K562 (cell line): ENCODE measurements around the gene BCL11A. TPM values are rescaled to one million over a fixed set of nuclear protein-coding genes. Genes with fewer than 3 reads are reported as not detected.
A peak's percentile ranks its signal among the peaks of the same experiment; 100 is the strongest.

Experiments used
- ARID2 ChIP-seq: fragments of 450-650 bp; IDR thresholded peaks from 2 replicates; pipeline ENCODE4 v1.6.1; 2017; ENCODE audit warnings: antibody characterized with exemption, mild to moderate bottlenecking
- CBX2 ChIP-seq: fragments of 200-600 bp; sonication (generic); IDR thresholded peaks from one replicate; pipeline ENCODE4 v1.6.1; 2012; ENCODE audit warnings: mild to moderate bottlenecking, low read length, inconsistent platforms; ENCODE audit not compliant: insufficient read depth, poor library complexity, severe bottlenecking
- CBX8 ChIP-seq: fragments of 200-600 bp; sonication (generic); IDR thresholded peaks from 2 replicates; pipeline ENCODE4 v1.6.1; 2012; ENCODE audit warnings: borderline replicate concordance, mixed run types, low read depth, mild to moderate bottlenecking, moderate library complexity, mixed read lengths, low read length, control low read depth, inconsistent platforms; ENCODE audit not compliant: poor library complexity, severe bottlenecking; ENCODE audit errors: extremely low read depth
- E2F6 ChIP-seq, 2 experiments: IDR thresholded peaks; 2 replicates each; pipeline ENCODE4 v1.6.1; 2011; ENCODE audit warnings: borderline replicate concordance in 1 of 2, control low read depth in 1 of 2, low read depth in 1 of 2, low read length in 1 of 2, mild to moderate bottlenecking in 1 of 2, mixed read lengths in 1 of 2, moderate library complexity in 1 of 2; ENCODE audit not compliant: insufficient read depth in 1 of 2, insufficient read length in 1 of 2, poor library complexity in 1 of 2, severe bottlenecking in 1 of 2; ENCODE audit errors: extremely low read depth in 1 of 2
- ETV1 ChIP-seq: fragments of 450-650 bp; conservative IDR thresholded peaks from 2 replicates; pipeline ENCODE4 v1.6.1; 2016; ENCODE audit warnings: missing genetic modification characterization, control low read depth, low read depth, missing compliant biosample characterization
- GTF2A2 ChIP-seq: IDR thresholded peaks from 2 replicates; pipeline ENCODE4 v1.6.1; 2016; ENCODE audit warnings: mild to moderate bottlenecking, missing genetic modification characterization, missing compliant biosample characterization
- KLF16 ChIP-seq: IDR thresholded peaks from 2 replicates; pipeline ENCODE4 v1.6.1; 2016; ENCODE audit warnings: antibody characterized with exemption
- SMAD2 ChIP-seq: fragments of 150-350 bp; IDR thresholded peaks from 2 replicates; pipeline ENCODE4 v1.6.1; 2014; ENCODE audit warnings: low read depth, mild to moderate bottlenecking, low read length
- ZNF133 ChIP-seq: fragments of 250-450 bp; sonication (Bioruptor Pico); IDR thresholded peaks from 2 replicates; pipeline ENCODE4 v1.4.0; 2020; ENCODE audit warnings: mild to moderate bottlenecking
- ZNF639 ChIP-seq, 2 experiments: fragments of 200-800 bp in 1 of 2; sonication (Bioruptor generic) in 1 of 2; sonication (generic) in 1 of 2; formaldehyde crosslinking in 1 of 2; IDR thresholded peaks in 1 of 2; conservative IDR thresholded peaks in 1 of 2; 2 replicates each; pipeline versions ENCODE4 v1.5.0 to v1.6.1; 2016 to 2020; ENCODE audit warnings: missing compliant biosample characterization in 1 of 2, missing genetic modification characterization in 1 of 2, missing genetic modification reagents in 1 of 2
- polyA plus RNA-seq, 8 experiments: library from polyadenylated mRNA; depleted of rRNA in 4 of 8; stranded (reverse) in 5 of 8; unstranded in 3 of 8; fragments of >200 nt; fragmentation: Nextera tagmentation in 2 of 8; fragmentation: Illumina TruSeq in 1 of 8; extraction: Ambion mirVana in 2 of 8; extraction: Trizol in 1 of 8; gene quantifications; 2 replicates each; pipeline versions ENCODE4 v1.2.1 to v1.2.3, GENCODE V29; 2011 to 2014; ENCODE audit warnings: inconsistent platforms in 1 of 8, missing spikeins in 1 of 8
- total RNA-seq, 7 experiments: library from RNA; depleted of rRNA in 6 of 7; stranded (reverse); fragments of >200 nt in 6 of 7; fragmentation: Illumina TruSeq in 2 of 7; extraction: Trizol in 2 of 7; gene quantifications; 2 replicates each; pipeline versions ENCODE4 v1.2.1 to v1.2.3, GENCODE V29; 2011 to 2021; ENCODE audit warnings: low replicate concordance in 1 of 7
- TF ChIP-seq, protein P1 (sequence below), 2 experiments: fragments of 450-650 bp; IDR thresholded peaks; 2 replicates each; pipeline ENCODE4 v1.6.1; 2016; ENCODE audit warnings: mild to moderate bottlenecking in 2 of 2, borderline replicate concordance in 1 of 2, low read depth in 1 of 2, moderate library complexity in 1 of 2

Gene BCL11A
- total and polyA plus RNA-seq, 9 of the 15 experiments (the other 6 are each of a cell fraction or from before 2014, with no cell fraction given): 0.13 TPM; not detected in 8

DNA sequence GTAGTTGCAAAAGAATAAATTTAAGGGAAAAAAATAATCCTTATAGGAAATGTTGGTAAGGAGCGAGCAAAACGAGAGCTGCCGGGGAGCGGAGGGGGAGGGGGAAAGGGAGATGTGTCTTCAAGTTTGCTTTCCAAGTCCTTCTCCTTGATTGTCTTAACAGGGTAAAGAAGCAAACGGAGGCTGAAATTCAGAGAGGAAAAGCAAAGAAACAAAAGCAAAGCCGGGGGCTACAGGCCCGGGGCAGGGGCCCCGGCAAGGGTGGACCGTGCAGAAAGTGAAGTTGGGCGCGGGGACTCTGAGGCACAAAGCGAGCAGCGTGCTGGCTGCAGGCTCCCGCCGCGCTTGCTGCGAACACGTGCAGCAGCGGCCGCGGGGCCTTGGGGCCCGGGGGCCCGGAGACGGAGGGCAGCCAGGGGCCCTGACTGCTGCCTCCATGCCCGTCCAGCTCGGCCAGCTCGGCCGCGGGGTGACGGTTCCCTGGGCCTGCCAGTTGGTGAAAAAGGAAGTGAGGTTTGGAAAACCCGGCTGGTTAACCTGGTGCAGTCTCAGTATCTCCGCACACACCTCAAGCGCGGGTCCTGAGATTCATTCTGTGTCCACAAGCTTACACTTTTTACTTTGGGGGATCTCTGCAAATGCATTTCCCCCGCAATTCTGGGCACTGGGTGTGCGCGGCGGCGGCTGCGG is 4.1 kb downstream of the BCL11A start (continued):
- TF ChIP-seq ZNF639 (CRISPR knock-in tag; conservative IDR thresholded peaks at IDR 0.05 in 1 of 2, IDR thresholded peaks at IDR 0.05 in 1 of 2) (no peak), CBX2 (peak; percentile 73), ARID2 (no peak), KLF16 (no peak), GTF2A2 (tag) (no peak), ETV1 (tag) (no peak), SMAD2 (no peak), CBX8 (peak; percentile 52), ZNF133 (CRISPR knock-in tag) (no peak), E2F6 (IDR thresholded peaks at IDR 0.05; ENCODE audit: borderline replicate concordance in 1 of 2, extremely low read depth in 1 of 2, insufficient read depth in 1 of 2, insufficient read length in 1 of 2, low read depth in 1 of 2, low read length in 1 of 2, poor library complexity in 1 of 2, severe bottlenecking in 1 of 2) (peak in 1 of 2 experiments; percentile 68)
- TF ChIP-seq, protein P1, sequence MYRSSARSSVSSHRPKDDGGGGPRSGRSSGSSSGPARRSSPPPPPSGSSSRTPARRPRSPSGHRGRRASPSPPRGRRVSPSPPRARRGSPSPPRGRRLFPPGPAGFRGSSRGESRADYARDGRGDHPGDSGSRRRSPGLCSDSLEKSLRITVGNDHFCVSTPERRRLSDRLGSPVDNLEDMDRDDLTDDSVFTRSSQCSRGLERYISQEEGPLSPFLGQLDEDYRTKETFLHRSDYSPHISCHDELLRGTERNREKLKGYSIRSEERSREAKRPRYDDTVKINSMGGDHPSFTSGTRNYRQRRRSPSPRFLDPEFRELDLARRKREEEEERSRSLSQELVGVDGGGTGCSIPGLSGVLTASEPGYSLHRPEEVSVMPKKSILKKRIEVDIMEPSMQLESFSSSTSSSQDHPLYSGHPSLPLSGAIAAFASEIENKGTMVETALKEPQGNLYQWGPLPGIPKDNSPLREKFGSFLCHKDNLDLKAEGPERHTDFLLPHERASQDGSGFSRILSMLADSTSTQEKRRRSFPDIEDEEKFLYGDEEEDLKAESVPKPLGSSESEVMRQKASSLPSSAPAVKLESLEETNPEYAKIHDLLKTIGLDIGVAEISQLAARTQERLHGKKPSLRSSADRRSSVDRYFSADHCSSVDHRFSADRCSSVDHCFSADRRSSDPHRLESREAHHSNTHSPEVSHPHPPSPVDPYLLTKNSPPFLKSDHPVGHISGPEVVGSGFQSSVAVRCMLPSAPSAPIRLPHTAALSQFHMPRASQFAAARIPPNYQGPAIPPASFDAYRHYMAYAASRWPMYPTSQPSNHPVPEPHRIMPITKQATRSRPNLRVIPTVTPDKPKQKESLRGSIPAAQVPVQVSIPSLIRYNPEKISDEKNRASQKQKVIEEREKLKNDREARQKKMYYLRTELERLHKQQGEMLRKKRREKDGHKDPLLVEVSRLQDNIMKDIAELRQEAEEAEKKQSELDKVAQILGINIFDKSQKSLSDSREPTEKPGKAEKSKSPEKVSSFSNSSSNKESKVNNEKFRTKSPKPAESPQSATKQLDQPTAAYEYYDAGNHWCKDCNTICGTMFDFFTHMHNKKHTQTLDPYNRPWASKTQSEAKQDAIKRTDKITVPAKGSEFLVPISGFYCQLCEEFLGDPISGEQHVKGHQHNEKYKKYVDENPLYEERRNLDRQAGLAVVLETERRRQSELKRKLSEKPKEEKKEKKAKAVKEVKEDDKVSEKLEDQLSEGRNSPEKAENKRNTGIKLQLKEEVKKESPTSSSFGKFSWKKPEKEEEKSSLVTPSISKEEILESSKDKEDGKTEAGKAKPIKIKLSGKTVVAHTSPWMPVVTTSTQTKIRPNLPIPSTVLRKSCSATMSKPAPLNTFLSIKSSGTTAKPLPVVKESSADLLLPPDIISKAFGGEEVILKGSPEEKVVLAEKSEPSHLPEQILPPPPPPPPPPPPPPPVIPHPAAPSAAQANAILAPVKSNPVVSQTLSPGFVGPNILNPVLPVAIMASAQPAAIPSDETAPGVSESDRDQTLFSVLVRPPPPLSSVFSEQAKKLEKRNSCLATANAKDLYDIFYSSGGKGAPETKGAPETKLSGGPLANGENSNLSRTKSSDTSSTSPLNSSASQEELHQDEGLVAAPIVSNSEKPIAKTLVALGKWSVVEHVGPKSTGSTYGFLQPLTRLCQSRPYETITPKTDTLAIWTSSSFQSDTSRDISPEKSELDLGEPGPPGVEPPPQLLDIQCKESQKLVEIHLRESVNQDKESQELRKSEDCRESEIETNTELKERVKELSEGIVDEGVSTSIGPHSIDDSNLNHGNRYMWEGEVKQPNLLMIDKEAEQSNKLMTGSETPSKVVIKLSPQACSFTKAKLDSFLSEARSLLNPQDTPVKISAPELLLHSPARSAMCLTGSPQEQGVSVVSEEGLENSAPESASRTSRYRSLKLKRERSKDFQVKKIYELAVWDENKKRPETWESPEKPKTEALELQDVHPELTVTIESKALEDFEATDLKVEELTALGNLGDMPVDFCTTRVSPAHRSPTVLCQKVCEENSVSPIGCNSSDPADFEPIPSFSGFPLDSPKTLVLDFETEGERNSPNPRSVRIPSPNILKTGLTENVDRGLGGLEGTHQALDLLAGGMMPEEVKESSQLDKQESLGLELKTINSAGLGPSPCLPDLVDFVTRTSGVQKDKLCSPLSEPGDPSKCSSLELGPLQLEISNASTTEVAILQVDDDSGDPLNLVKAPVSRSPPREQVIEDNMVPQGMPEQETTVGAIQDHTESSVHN (IDR thresholded peaks at IDR 0.05; ENCODE audit: borderline replicate concordance in 1 of 2, low read depth in 1 of 2): no peak
